Lower leg skin (tissue), 4 donors: Measurements from ENCODE around the gene PCDHGC3. TPM values are rescaled to one million over a fixed set of nuclear protein-coding genes. Genes with fewer than 3 reads are reported as not detected.
A peak's percentile ranks its signal among the peaks of the same experiment; 100 is the strongest.
"Not testable (repeated sequence)": the region's sequence is repeated elsewhere in the genome, so short reads cannot be mapped to it uniquely, and the experiment has no call there.

Experiments used
- DNase-seq, 2 donors: peaks; one replicate each; pipeline ENCODE4 v3.0.0-alpha.2; 2019; ENCODE audit warnings: low spot score in 2 of 2
- H3K4me3 ChIP-seq: fragments of 200-600 bp; sonication (generic); 2 replicates; pipeline ENCODE4 v1.5.1; 2017; ENCODE audit warnings: mild to moderate bottlenecking, low read depth; ENCODE audit not compliant: poor library complexity, severe bottlenecking
- CTCF ChIP-seq, 3 donors: fragments of 450-650 bp; IDR thresholded peaks; one replicate each; pipeline ENCODE4 v1.5.1; 2016; ENCODE audit warnings: antibody characterized with exemption in 3 of 3, mild to moderate bottlenecking in 3 of 3, moderate library complexity in 2 of 3
- POLR2A ChIP-seq, 2 donors: fragments of 450-650 bp; IDR thresholded peaks; one replicate each; pipeline ENCODE4 v1.6.1; 2016 to 2017; ENCODE audit warnings: antibody characterized with exemption in 2 of 2, mild to moderate bottlenecking in 1 of 2, moderate library complexity in 1 of 2
- WGBS, 2 donors: methylation state at CpG; one replicate each; pipeline ENCODE4 v1.1.5; 2018; 5-methylcytosine and 5-hydroxymethylcytosine counted together
- intact Hi-C: fragments of 100-400 bp; cut with DNase I; formaldehyde crosslinking; loops from one replicate; pipeline ENCODE4 v1.15.0; 2023; ENCODE audit warnings: low total_unique reads
- total RNA-seq, 4 donors: library from RNA; depleted of rRNA; stranded (reverse); fragments of >200 nt; gene quantifications; one replicate each; pipeline ENCODE4 v1.1.0, GENCODE V29; 2016

PCDHGC3 gene
- 10 to 100 TPM; 45.5 to 80.8 (median 49.7) TPM for total RNA-seq

GRCh38 chr5:141475625-141476131, at the start of gene PCDHGC3:
PCDHGC3 (plus strand) TSS chr5:141475966; CDS start chr5:141476117, 151 bp downstream.
- peak within 1 kb of the TSS; percentile 66 for H3K4me3 ChIP-seq
- no peak for TF ChIP-seq POLR2A (IDR thresholded peaks at IDR 0.05)
- no peak for TF ChIP-seq CTCF (IDR thresholded peaks at IDR 0.05)
- intact Hi-C loops: loop anchor here (5.0 kb wide), 1 partner anchor 47 kb away; no protein-coding TSS in a partner anchor
- DNase-seq: peak; percentile 92 to 97
- 0% methylated on average over 28 of the region's 28 CpGs for WGBS, 2 donors

GRCh38 chr5:141427783-141428426, 47.9 kb upstream of the PCDHGC3 start:
- DNase-seq: no peak
- H3K4me3 ChIP-seq: no peak overlapping the region
- WGBS, 2 donors: 46 to 47% methylated on average over 44 to 53 of the region's 53 CpGs
- TF ChIP-seq POLR2A (IDR thresholded peaks at IDR 0.05): no peak
- no peak for TF ChIP-seq CTCF (IDR thresholded peaks at IDR 0.05)
- intact Hi-C loops: no loop called here

- DNase-seq: no peak
- H3K4me3 ChIP-seq: no peak within 1 kb of the TSS
- TF ChIP-seq CTCF (IDR thresholded peaks at IDR 0.05): no peak
- TF ChIP-seq POLR2A (IDR thresholded peaks at IDR 0.05): no peak
- intact Hi-C loops: no loop called here
- WGBS, 2 donors: 11 to 14% methylated on average over 32 to 33 of the region's 33 CpGs
These were observed 45.2 kb upstream of the PCDHGC3 start, which contains the start of gene PCDHGA12 for GRCh38 chr5:141430332-141431113. PCDHGA12 (plus strand) TSS chr5:141430507; CDS start chr5:141430760, 253 bp downstream.

GRCh38 chr5:141431286-141431685, 44.5 kb upstream of the PCDHGC3 start:
- H3K4me3 ChIP-seq: no peak overlapping the region
- TF ChIP-seq CTCF (IDR thresholded peaks at IDR 0.05) (no peak), POLR2A (IDR thresholded peaks at IDR 0.05) (no peak)
- DNase-seq: no peak
- WGBS, 2 donors: 19 to 23% methylated on average over 37 of the region's 37 CpGs
- intact Hi-C loops: no loop called here

GRCh38 chr5:141432308-141432707, 43.5 kb upstream of the PCDHGC3 start:
- H3K4me3 ChIP-seq, DNase-seq, intact Hi-C loops: not testable (repeated sequence)
- WGBS, 2 donors: 31 to 35% methylated on average over 18 to 19 of the region's 38 CpGs

- H3K4me3 ChIP-seq, intact Hi-C loops, DNase-seq: not testable (repeated sequence)
- 27 to 28% methylated on average over 25 to 27 of the region's 29 CpGs for WGBS, 2 donors
These were observed 43.0 kb upstream of the PCDHGC3 start for GRCh38 chr5:141432726-141433125.
